Glutamatergic neuron (in vitro differentiated cells): Measurements from ENCODE around the gene FDXR. TPM values are rescaled to one million over a fixed set of nuclear protein-coding genes. Genes with fewer than 3 reads are reported as not detected.

Experiments
- DNase-seq: peaks from one replicate; pipeline ENCODE4 v3.0.0; 2022
- H3K27ac Mint-ChIP-seq: one replicate; pipeline ENCODE4 v1.8.0; 2020; ENCODE audit warnings: mild to moderate bottlenecking, mixed read lengths, inconsistent platforms; ENCODE audit not compliant: unreplicated experiment
- H3K27me3 Mint-ChIP-seq: one replicate; pipeline ENCODE4 v1.8.0; 2020; ENCODE audit warnings: mild to moderate bottlenecking, moderate library complexity, mixed read lengths, inconsistent platforms; ENCODE audit not compliant: unreplicated experiment
- H3K36me3 Mint-ChIP-seq: one replicate; pipeline ENCODE4 v1.8.0; 2020; ENCODE audit warnings: mild to moderate bottlenecking, mixed read lengths, inconsistent platforms; ENCODE audit not compliant: unreplicated experiment
- H3K4me1 Mint-ChIP-seq: one replicate; pipeline ENCODE4 v1.8.0; 2020; ENCODE audit warnings: mild to moderate bottlenecking, low read depth, mixed read lengths, inconsistent platforms; ENCODE audit not compliant: unreplicated experiment
- H3K4me3 Mint-ChIP-seq: one replicate; pipeline ENCODE4 v1.8.0; 2020; ENCODE audit warnings: mild to moderate bottlenecking, mixed read lengths, inconsistent platforms; ENCODE audit not compliant: unreplicated experiment
- H3K9me3 Mint-ChIP-seq: one replicate; pipeline ENCODE4 v1.8.0; 2020; ENCODE audit warnings: mild to moderate bottlenecking, moderate library complexity, mixed read lengths, inconsistent platforms; ENCODE audit not compliant: unreplicated experiment
- CTCF ChIP-seq: fragments of 200-600 bp; sonication (generic); IDR thresholded peaks from one replicate; pipeline ENCODE4 v1.5.0; 2021; ENCODE audit not compliant: partially characterized antibody, unreplicated experiment
- total RNA-seq: library from RNA; stranded (reverse); fragmentation: NEBNext Ultra II Directional; extraction: Animal tissue kit (Norgen Biotek cat#: 25700); gene quantifications from one replicate; pipeline ENCODE4 v1.2.1, GENCODE V29; 2021; ENCODE audit not compliant: unreplicated experiment

Gene FDXR
- total RNA-seq, 1 donor from 2014 or later = 12.1 TPM

GRCh38 chr17:74875155-74875976 lies 2.6 kb upstream of the FDXR start:
- no peak for DNase-seq
- no peak for TF ChIP-seq CTCF
- Mint-ChIP-seq H3K27ac (no peak overlapping the region), H3K4me1 (peaks cover 6% of the 10 kb centered on the region), H3K27me3 (peaks cover 12% of the 10 kb centered on the region), H3K4me3 (no peak overlapping the region), H3K36me3 (no peaks in the 10 kb centered on the region), H3K9me3 (peaks cover 10% of the 10 kb centered on the region)

GRCh38 chr17:74874615-74875037 lies 1.8 kb upstream of the FDXR start:
- peaks cover 9% of the 10 kb centered on the region for H3K9me3 Mint-ChIP-seq
- no peak overlapping the region for H3K27ac Mint-ChIP-seq

GRCh38 chr17:74873874-74874614 lies 1.2 kb upstream of the FDXR start:
- TF ChIP-seq CTCF = no peak
- no peak for DNase-seq
- H3K9me3 Mint-ChIP-seq = peaks cover 9% of the 10 kb centered on the region
- peak overlapping the region; percentile 87 for H3K27ac Mint-ChIP-seq
- no peaks in the 10 kb centered on the region for H3K36me3 Mint-ChIP-seq
- H3K4me1 Mint-ChIP-seq = peaks cover 6% of the 10 kb centered on the region
- H3K4me3 Mint-ChIP-seq = peak overlapping the region; percentile 89
- peaks cover 13% of the 10 kb centered on the region for H3K27me3 Mint-ChIP-seq

More at GRCh38 chr17:74874615-74875037, 1.8 kb upstream of the FDXR start:
- Mint-ChIP-seq H3K36me3 (no peaks in the 10 kb centered on the region), H3K27me3 (peaks cover 10% of the 10 kb centered on the region), H3K4me3 (no peak overlapping the region), H3K4me1 (peaks cover 6% of the 10 kb centered on the region)
- no peak for DNase-seq
- TF ChIP-seq CTCF = no peak

- Mint-ChIP-seq H3K27me3 (peaks cover 18% of the 10 kb centered on the region), H3K4me1 (peaks cover 6% of the 10 kb centered on the region), H3K9me3 (peaks cover 12% of the 10 kb centered on the region), H3K4me3 (peak overlapping the region; percentile 89), H3K27ac (peak overlapping the region; percentile 87), H3K36me3 (no peaks in the 10 kb centered on the region)
- peak; percentile 98 for DNase-seq
- no peak for TF ChIP-seq CTCF
Observed at GRCh38 chr17:74873037-74873873, 461 bp upstream of the FDXR start.
